ENCODE data around the gene SLC26A8. TPM values are rescaled to one million over a fixed set of nuclear protein-coding genes. Genes with fewer than 3 reads are reported as not detected.

Gene SLC26A8, protein sequence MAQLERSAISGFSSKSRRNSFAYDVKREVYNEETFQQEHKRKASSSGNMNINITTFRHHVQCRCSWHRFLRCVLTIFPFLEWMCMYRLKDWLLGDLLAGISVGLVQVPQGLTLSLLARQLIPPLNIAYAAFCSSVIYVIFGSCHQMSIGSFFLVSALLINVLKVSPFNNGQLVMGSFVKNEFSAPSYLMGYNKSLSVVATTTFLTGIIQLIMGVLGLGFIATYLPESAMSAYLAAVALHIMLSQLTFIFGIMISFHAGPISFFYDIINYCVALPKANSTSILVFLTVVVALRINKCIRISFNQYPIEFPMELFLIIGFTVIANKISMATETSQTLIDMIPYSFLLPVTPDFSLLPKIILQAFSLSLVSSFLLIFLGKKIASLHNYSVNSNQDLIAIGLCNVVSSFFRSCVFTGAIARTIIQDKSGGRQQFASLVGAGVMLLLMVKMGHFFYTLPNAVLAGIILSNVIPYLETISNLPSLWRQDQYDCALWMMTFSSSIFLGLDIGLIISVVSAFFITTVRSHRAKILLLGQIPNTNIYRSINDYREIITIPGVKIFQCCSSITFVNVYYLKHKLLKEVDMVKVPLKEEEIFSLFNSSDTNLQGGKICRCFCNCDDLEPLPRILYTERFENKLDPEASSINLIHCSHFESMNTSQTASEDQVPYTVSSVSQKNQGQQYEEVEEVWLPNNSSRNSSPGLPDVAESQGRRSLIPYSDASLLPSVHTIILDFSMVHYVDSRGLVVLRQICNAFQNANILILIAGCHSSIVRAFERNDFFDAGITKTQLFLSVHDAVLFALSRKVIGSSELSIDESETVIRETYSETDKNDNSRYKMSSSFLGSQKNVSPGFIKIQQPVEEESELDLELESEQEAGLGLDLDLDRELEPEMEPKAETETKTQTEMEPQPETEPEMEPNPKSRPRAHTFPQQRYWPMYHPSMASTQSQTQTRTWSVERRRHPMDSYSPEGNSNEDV
- 0.29 TPM for total RNA-seq

GRCh38 chr6:36023996-36024795, at the start of gene SLC26A8:
Gene SLC26A8 (minus strand): TSS chr6:36024641. CDS start chr6:36019707, 4,934 bp downstream.

DNA sequence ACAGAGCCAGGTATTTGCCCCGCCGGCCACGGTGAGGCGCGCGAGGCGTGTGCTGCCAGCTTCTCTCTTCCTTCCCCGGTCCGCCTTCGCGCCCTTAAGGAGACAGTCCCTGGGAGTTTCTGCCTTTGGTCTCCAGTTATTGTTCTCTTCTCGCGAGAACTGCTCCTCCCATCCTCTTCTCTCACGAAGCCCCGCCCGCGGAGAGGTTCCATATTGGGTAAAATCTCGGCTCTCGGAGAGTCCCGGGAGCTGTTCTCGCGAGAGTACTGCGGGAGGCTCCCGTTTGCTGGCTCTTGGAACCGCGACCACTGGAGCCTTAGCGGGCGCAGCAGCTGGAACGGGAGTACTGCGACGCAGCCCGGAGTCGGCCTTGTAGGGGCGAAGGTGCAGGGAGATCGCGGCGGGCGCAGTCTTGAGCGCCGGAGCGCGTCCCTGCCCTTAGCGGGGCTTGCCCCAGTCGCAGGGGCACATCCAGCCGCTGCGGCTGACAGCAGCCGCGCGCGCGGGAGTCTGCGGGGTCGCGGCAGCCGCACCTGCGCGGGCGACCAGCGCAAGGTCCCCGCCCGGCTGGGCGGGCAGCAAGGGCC, 3.2 kb upstream of the SLC26A8 start, which contains the start of gene MAPK14:
Gene MAPK14, plus strand, starts transcription at position 308 of the 587 bp plus-strand sequence. CDS start 350 bp downstream, outside the sequence.

DNA sequence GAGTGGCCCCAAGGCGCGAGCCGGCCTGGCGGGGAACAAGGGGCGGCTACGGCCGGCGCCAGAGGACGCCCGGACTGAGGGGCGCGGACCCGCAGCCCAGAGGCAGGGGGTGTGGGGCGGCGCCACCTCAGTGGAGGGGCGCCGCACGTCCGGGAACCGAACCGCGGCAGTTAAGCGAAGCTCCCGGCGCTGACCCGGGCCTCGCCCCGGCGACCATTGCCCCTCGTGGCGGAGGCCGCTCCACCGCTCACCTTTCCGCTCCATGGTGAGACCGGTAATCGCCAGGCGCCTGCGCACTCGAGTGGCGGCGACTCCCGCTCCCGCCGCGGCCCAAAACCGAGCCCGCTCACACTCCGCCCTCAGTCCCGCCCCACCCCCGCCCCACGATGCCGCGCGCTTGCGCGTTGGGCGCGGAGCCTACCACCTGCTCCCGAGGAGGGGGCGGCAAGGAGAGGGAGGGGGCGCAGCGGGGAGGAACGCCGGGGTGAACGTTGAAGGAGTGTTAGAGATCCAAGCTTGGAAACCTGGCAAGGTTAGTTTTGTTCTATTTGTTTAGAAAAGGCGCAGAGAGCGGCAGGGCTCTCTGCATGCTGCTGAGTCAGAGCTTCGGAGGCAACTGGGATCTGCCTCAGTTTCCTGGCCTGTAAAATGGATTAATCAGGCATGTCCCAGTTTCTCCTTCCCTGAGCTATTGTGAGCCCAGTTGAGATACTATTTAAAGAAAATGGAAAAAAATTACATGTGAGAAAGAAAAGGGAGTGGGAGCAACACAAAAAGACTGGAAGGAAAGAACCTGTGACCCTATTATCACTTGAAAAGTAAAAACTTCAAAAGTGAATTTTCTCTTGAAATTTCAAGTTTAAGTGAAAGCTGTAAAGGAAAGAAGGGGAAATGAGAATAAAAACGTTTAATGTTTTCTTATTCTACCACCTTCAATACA, 103.4 kb downstream of the SLC26A8 start, which contains the start of gene SRPK1:
Gene SRPK1, minus strand, starts transcription at position 306 of the 940 bp plus-strand sequence. Its CDS starts 42 bp downstream, at position 264.

Other genes with a start within 250 kb of the SLC26A8 start
- gene CLPSL2, start 248.0 kb downstream of the SLC26A8 start, total RNA-seq: not detected
- not detected for gene CLPSL1, start 243.6 kb downstream of the SLC26A8 start, total RNA-seq
- not detected for gene CLPS, start 227.3 kb downstream of the SLC26A8 start, total RNA-seq
- gene LHFPL5, start 219.3 kb downstream of the SLC26A8 start, total RNA-seq: not detected
- gene SRPK1, start 103.5 kb downstream of the SLC26A8 start, total RNA-seq: 39.8 TPM
- 61.2 TPM for gene MAPK14, start 3.2 kb upstream of the SLC26A8 start, total RNA-seq
- 14.3 TPM for gene MAPK13, start 105.9 kb upstream of the SLC26A8 start, total RNA-seq
- gene BRPF3, start 172.1 kb upstream of the SLC26A8 start, total RNA-seq: 27.7 TPM
- gene PNPLA1, start 245.4 kb upstream of the SLC26A8 start, total RNA-seq: 1.1 TPM